ENCODE results near the gene APBA2. TPM values are rescaled to one million over a fixed set of nuclear protein-coding genes. Genes with fewer than 3 reads are reported as not detected.

APBA2 gene
- total RNA-seq, 1 experiment from 2014 or later, result 12.9 TPM

- no peak overlapping the region for H3K4me3 ChIP-seq (ENCODE audit: low read depth, low read length, poor library complexity, severe bottlenecking)
- intact Hi-C loops (cut with micrococcal nuclease; ENCODE audit: unreplicated experiment), result no loop called here
- no peak overlapping the region for H3K27ac ChIP-seq (ENCODE audit: low read depth, low read length, poor library complexity, severe bottlenecking)
- H3K9me3 ChIP-seq (ENCODE audit: low read depth, low read length, poor library complexity, severe bottlenecking), result no peaks in the 10 kb centered on the region
- DNase-seq (ENCODE audit: low spot score), result no peak
- no peaks in the 10 kb centered on the region for H3K36me3 ChIP-seq (ENCODE audit: insufficient read depth, low read length, poor library complexity, severe bottlenecking)
- TF ChIP-seq CTCF (conservative IDR thresholded peaks at IDR 0.05; ENCODE audit: low read depth, low read length) (no peak), EZH2 (IDR thresholded peaks at IDR 0.05; ENCODE audit: borderline replicate concordance, low read depth, low read length, poor library complexity, severe bottlenecking) (no peak)
- H3K4me1 ChIP-seq (ENCODE audit: insufficient read depth, low read length, poor library complexity, severe bottlenecking), result no peaks in the 10 kb centered on the region
- POLR2A ChIA-PET (ENCODE audit: low non-redundant PET), result no interaction called here
- H3K27me3 ChIP-seq (replicated peaks; ENCODE audit: insufficient read depth, low read depth, low read length, poor library complexity), result no peaks in the 10 kb centered on the region
- BruUV-seq (replicated peaks), result no TSS peak
- CTCF ChIA-PET, result no interaction called here
Observed at GRCh38 chr15:29126208-29126536, 240.4 kb downstream of the APBA2 start.

GRCh38 chr15:29126821-29127461 is 241.2 kb downstream of the APBA2 start:
- intact Hi-C loops (cut with micrococcal nuclease; ENCODE audit: unreplicated experiment), result no loop called here
- ChIA-PET CTCF (no interaction called here), POLR2A (ENCODE audit: low non-redundant PET) (no interaction called here)
- H3K9me3 ChIP-seq (ENCODE audit: low read depth, low read length, poor library complexity, severe bottlenecking), result no peaks in the 10 kb centered on the region
- BruUV-seq (replicated peaks), result no TSS peak
- no peak overlapping the region for H3K4me3 ChIP-seq (ENCODE audit: low read depth, low read length, poor library complexity, severe bottlenecking)
- H3K36me3 ChIP-seq (ENCODE audit: insufficient read depth, low read length, poor library complexity, severe bottlenecking), result no peaks in the 10 kb centered on the region
- H3K27me3 ChIP-seq (replicated peaks; ENCODE audit: insufficient read depth, low read depth, low read length, poor library complexity), result no peaks in the 10 kb centered on the region
- H3K4me1 ChIP-seq (ENCODE audit: insufficient read depth, low read length, poor library complexity, severe bottlenecking), result no peaks in the 10 kb centered on the region
- no peak for DNase-seq (ENCODE audit: low spot score)
- no peak overlapping the region for H3K27ac ChIP-seq (ENCODE audit: low read depth, low read length, poor library complexity, severe bottlenecking)
- TF ChIP-seq EZH2 (IDR thresholded peaks at IDR 0.05; ENCODE audit: borderline replicate concordance, low read depth, low read length, poor library complexity, severe bottlenecking) (no peak), CTCF (conservative IDR thresholded peaks at IDR 0.05; ENCODE audit: low read depth, low read length) (0 out of 2 replicates have a peak, but pooled peaks have one; percentile 13)

GRCh38 chr15:29127506-29128430 is 242.0 kb downstream of the APBA2 start:
- TF ChIP-seq EZH2 (IDR thresholded peaks at IDR 0.05; ENCODE audit: borderline replicate concordance, low read depth, low read length, poor library complexity, severe bottlenecking) (no peak), CTCF (conservative IDR thresholded peaks at IDR 0.05; ENCODE audit: low read depth, low read length) (no peak)
- POLR2A ChIA-PET (ENCODE audit: low non-redundant PET), result no interaction called here
- H3K27ac ChIP-seq (ENCODE audit: low read depth, low read length, poor library complexity, severe bottlenecking), result no peak overlapping the region
- no TSS peak for BruUV-seq (replicated peaks)
- H3K4me3 ChIP-seq (ENCODE audit: low read depth, low read length, poor library complexity, severe bottlenecking), result no peak overlapping the region
- no peaks in the 10 kb centered on the region for H3K27me3 ChIP-seq (replicated peaks; ENCODE audit: insufficient read depth, low read depth, low read length, poor library complexity)
- no peaks in the 10 kb centered on the region for H3K36me3 ChIP-seq (ENCODE audit: insufficient read depth, low read length, poor library complexity, severe bottlenecking)
- intact Hi-C loops (cut with micrococcal nuclease; ENCODE audit: unreplicated experiment), result no loop called here
- no peaks in the 10 kb centered on the region for H3K4me1 ChIP-seq (ENCODE audit: insufficient read depth, low read length, poor library complexity, severe bottlenecking)
- CTCF ChIA-PET, result no interaction called here
- no peaks in the 10 kb centered on the region for H3K9me3 ChIP-seq (ENCODE audit: low read depth, low read length, poor library complexity, severe bottlenecking)
- no peak for DNase-seq (ENCODE audit: low spot score)
